Loucy (cell line): ENCODE results near the gene TMEM163.
A peak's percentile ranks its signal among the peaks of the same experiment; 100 is the strongest.

ENCODE experiments used
- H2AFZ ChIP-seq: fragments of 200-600 bp; sonication (generic); 2 replicates; pipeline ENCODE4 v1.6.0; 2016; ENCODE audit warnings: antibody characterized with exemption, mild to moderate bottlenecking, low read length, moderate library complexity
- H3F3A ChIP-seq: fragments of 200-600 bp; 2 replicates; pipeline ENCODE4 v1.6.0; 2016; ENCODE audit warnings: antibody characterized with exemption, low read depth, mild to moderate bottlenecking
- H3K27me3 ChIP-seq: fragments of 200-600 bp; sonication (generic); 2 replicates; pipeline ENCODE4 v1.6.1; 2014; ENCODE audit warnings: low read length, mild to moderate bottlenecking; ENCODE audit not compliant: insufficient read depth, poor library complexity, severe bottlenecking
- H3K36me3 ChIP-seq: fragments of 200-600 bp; sonication (generic); 2 replicates; pipeline ENCODE4 v1.6.1; 2016; ENCODE audit warnings: low read length; ENCODE audit not compliant: insufficient read depth
- H3K4me1 ChIP-seq: fragments of 200-600 bp; sonication (generic); 2 replicates; pipeline ENCODE4 v1.5.1; 2014; ENCODE audit warnings: low read length, mild to moderate bottlenecking; ENCODE audit not compliant: insufficient read depth, poor library complexity, severe bottlenecking
- H3K4me2 ChIP-seq: fragments of 200-600 bp; sonication (generic); 2 replicates; pipeline ENCODE4 v1.6.0; 2014; ENCODE audit warnings: antibody characterized with exemption, low read length, low read depth, mild to moderate bottlenecking; ENCODE audit not compliant: poor library complexity, severe bottlenecking
- H3K4me3 ChIP-seq: fragments of 200-600 bp; sonication (generic); 2 replicates; pipeline ENCODE4 v1.5.1; 2014; ENCODE audit warnings: low read length, mild to moderate bottlenecking, mixed read lengths; ENCODE audit not compliant: poor library complexity, severe bottlenecking
- H3K79me2 ChIP-seq: fragments of 200-600 bp; sonication (generic); 2 replicates; pipeline ENCODE4 v1.6.1; 2014; ENCODE audit warnings: low read length; ENCODE audit not compliant: insufficient read depth
- H3K9ac ChIP-seq: fragments of 200-600 bp; sonication (generic); 2 replicates; pipeline ENCODE4 v1.6.0; 2014; ENCODE audit warnings: mild to moderate bottlenecking, low read depth, low read length, moderate library complexity; ENCODE audit not compliant: poor library complexity, severe bottlenecking
- H3K9me2 ChIP-seq: fragments of 200-600 bp; sonication (generic); replicated peaks from 2 replicates; pipeline ENCODE4 v1.6.1; 2016; ENCODE audit warnings: low read depth, low read length, mixed read lengths
- H3K9me3 ChIP-seq: fragments of 200-600 bp; sonication (generic); 2 replicates; pipeline ENCODE4 v1.6.1; 2014; ENCODE audit warnings: mild to moderate bottlenecking, antibody characterized with exemption, low read length, low read depth; ENCODE audit not compliant: insufficient read depth
- H4K20me1 ChIP-seq: fragments of 200-600 bp; sonication (generic); 2 replicates; pipeline ENCODE4 v1.6.0; 2014; ENCODE audit warnings: antibody characterized with exemption, low read length, mild to moderate bottlenecking; ENCODE audit not compliant: insufficient read depth, poor library complexity, severe bottlenecking
- CTCF ChIP-seq: fragments of 200-600 bp; sonication (generic); conservative IDR thresholded peaks from 2 replicates; pipeline ENCODE4 v1.5.1; 2014; ENCODE audit warnings: mild to moderate bottlenecking, antibody characterized with exemption, low read length
- EZH2phosphoT487 ChIP-seq: fragments of 200-600 bp; IDR thresholded peaks from 2 replicates; pipeline ENCODE4 v1.6.1; 2018; ENCODE audit warnings: antibody characterized with exemption, mild to moderate bottlenecking, moderate library complexity, borderline replicate concordance

Gene TMEM163

GRCh38 chr2:134413912-134414311, 304.9 kb downstream of the TMEM163 start:
- peaks cover 42% of the 10 kb centered on the region; the same call in 1 of the 2 replicates for H3K36me3 ChIP-seq
- H3K4me1 ChIP-seq = peaks cover 37% of the 10 kb centered on the region
- H4K20me1 ChIP-seq = no peaks in the 10 kb centered on the region

GRCh38 chr2:134413430-134413829, 305.4 kb downstream of the TMEM163 start:
- Histone ChIP-seq H3K4me3 (no peak overlapping the region), H3K9me2 (no peaks in the 10 kb centered on the region), H3K4me1 (peaks cover 42% of the 10 kb centered on the region), H3K9me3 (no peaks in the 10 kb centered on the region), H2AFZ (no peak overlapping the region), H3K4me2 (no peak overlapping the region), H3K9ac (no peak overlapping the region), H3K27me3 (no peaks in the 10 kb centered on the region), H3F3A (peaks cover 11% of the 10 kb centered on the region; the same call in 1 of the 2 replicates), H4K20me1 (no peaks in the 10 kb centered on the region), H3K79me2 (peaks cover 4% of the 10 kb centered on the region; the same call in 1 of the 2 replicates), H3K36me3 (peaks cover 39% of the 10 kb centered on the region; the same call in 1 of the 2 replicates)
- TF ChIP-seq CTCF (no peak), EZH2phosphoT487 (no peak)

More at GRCh38 chr2:134413912-134414311, 304.9 kb downstream of the TMEM163 start:
- Histone ChIP-seq H3K9ac (no peak overlapping the region), H3K4me3 (no peak overlapping the region), H3K4me2 (no peak overlapping the region), H3K9me3 (no peaks in the 10 kb centered on the region), H3K27me3 (no peaks in the 10 kb centered on the region), H2AFZ (no peak overlapping the region), H3K79me2 (peaks cover 4% of the 10 kb centered on the region; the same call in 1 of the 2 replicates), H3K9me2 (no peaks in the 10 kb centered on the region), H3F3A (peaks cover 7% of the 10 kb centered on the region; the same call in 1 of the 2 replicates)
- TF ChIP-seq CTCF (no peak), EZH2phosphoT487 (no peak)

GRCh38 chr2:134412639-134412999, 306.2 kb downstream of the TMEM163 start:
- H3K9me3 ChIP-seq = no peaks in the 10 kb centered on the region
- H3K9me2 ChIP-seq = no peaks in the 10 kb centered on the region
- TF ChIP-seq EZH2phosphoT487 = no peak
- TF ChIP-seq CTCF = no peak
- H3K79me2 ChIP-seq = peaks cover 4% of the 10 kb centered on the region; the same call in 1 of the 2 replicates
- H3F3A ChIP-seq = peaks cover 12% of the 10 kb centered on the region; the same call in 1 of the 2 replicates
- H3K27me3 ChIP-seq = no peaks in the 10 kb centered on the region
- H3K4me2 ChIP-seq = peak overlapping the region; percentile 69
- H4K20me1 ChIP-seq = no peaks in the 10 kb centered on the region
- peak overlapping the region; percentile 25 for H3K4me3 ChIP-seq
- peak overlapping the region; percentile 46 for H3K9ac ChIP-seq
- H2AFZ ChIP-seq = no peak overlapping the region
- peaks cover 50% of the 10 kb centered on the region for H3K4me1 ChIP-seq
- peaks cover 32% of the 10 kb centered on the region; the same call in 1 of the 2 replicates for H3K36me3 ChIP-seq
